PFSK-1 (cell line): Measurements from ENCODE around the gene CENPA.

ENCODE experiments used
- POLR2AphosphoS5 ChIP-seq: IDR thresholded peaks from 2 replicates; pipeline ENCODE4 v1.6.1; 2012; ENCODE audit warnings: low read depth, mild to moderate bottlenecking, control low read depth, low read length, moderate library complexity
- SIN3A ChIP-seq: IDR thresholded peaks from 2 replicates; pipeline ENCODE4 v1.6.1; 2012; ENCODE audit warnings: mild to moderate bottlenecking, low read length, moderate library complexity, borderline replicate concordance; ENCODE audit not compliant: insufficient read depth
- TF ChIP-seq, protein P1 (sequence below), 2 experiments: IDR thresholded peaks; 2 replicates each; pipeline versions ENCODE4 v1.6.1 to v1.8.0; 2011 to 2012; ENCODE audit warnings: low read depth in 2 of 2, low read length in 2 of 2, control low read depth in 1 of 2, inconsistent platforms in 1 of 2, mild to moderate bottlenecking in 1 of 2, moderate library complexity in 1 of 2; ENCODE audit not compliant: insufficient read depth in 1 of 2

DNA sequence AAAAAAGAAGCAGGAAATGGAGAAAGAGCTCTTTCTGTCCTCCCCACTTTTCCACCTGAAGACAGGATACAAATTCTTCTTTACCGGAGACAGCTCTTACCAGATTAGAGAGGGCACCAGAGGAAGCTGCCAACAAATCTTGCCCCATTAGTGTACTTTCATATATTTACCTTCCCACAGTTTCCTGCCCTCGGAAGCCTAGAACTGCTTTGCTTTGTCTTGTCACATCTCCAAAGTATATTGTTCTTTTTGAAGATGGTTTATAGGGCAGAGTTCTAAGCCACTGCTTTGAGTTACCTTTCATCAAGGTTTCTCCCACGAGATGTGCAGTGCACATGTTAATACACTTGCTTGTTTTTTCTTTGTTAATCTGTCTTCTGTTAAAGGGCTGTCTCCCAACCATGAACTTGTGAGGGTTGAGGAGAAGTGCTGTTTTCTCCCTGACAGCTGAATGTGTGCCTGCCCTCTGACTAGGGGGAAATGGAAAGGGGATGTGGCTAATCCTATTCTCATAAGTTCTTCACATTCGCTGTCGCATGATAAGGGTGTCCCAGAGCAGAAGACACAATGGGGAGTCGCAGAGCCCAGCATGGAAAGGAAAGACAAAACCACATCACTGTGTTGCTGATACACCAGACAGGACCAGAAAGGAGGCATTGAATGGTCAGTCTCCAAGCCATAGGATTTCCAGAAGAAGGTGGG lies 24.2 kb downstream of the CENPA start:
- TF ChIP-seq, protein P1, sequence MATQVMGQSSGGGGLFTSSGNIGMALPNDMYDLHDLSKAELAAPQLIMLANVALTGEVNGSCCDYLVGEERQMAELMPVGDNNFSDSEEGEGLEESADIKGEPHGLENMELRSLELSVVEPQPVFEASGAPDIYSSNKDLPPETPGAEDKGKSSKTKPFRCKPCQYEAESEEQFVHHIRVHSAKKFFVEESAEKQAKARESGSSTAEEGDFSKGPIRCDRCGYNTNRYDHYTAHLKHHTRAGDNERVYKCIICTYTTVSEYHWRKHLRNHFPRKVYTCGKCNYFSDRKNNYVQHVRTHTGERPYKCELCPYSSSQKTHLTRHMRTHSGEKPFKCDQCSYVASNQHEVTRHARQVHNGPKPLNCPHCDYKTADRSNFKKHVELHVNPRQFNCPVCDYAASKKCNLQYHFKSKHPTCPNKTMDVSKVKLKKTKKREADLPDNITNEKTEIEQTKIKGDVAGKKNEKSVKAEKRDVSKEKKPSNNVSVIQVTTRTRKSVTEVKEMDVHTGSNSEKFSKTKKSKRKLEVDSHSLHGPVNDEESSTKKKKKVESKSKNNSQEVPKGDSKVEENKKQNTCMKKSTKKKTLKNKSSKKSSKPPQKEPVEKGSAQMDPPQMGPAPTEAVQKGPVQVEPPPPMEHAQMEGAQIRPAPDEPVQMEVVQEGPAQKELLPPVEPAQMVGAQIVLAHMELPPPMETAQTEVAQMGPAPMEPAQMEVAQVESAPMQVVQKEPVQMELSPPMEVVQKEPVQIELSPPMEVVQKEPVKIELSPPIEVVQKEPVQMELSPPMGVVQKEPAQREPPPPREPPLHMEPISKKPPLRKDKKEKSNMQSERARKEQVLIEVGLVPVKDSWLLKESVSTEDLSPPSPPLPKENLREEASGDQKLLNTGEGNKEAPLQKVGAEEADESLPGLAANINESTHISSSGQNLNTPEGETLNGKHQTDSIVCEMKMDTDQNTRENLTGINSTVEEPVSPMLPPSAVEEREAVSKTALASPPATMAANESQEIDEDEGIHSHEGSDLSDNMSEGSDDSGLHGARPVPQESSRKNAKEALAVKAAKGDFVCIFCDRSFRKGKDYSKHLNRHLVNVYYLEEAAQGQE (IDR thresholded peaks at IDR 0.05; ENCODE audit: insufficient read depth in 1 of 2, low read depth in 2 of 2, low read length in 2 of 2): no peak
- TF ChIP-seq POLR2AphosphoS5: no peak
- TF ChIP-seq SIN3A: no peak
